T47D (cell line): ENCODE measurements around the gene ITM2A.

Experiments
- DNase-seq, 2 experiments: peaks; one replicate each; pipeline versions ENCODE4 v3.0.0 to v3.0.0-alpha.2; 2011 to 2012; ENCODE audit warnings: low read depth in 1 of 2, low spot score in 1 of 2
- JUND ChIP-seq: IDR thresholded peaks from 2 replicates; pipeline ENCODE4 v1.6.1; 2012; ENCODE audit warnings: low read depth
- in situ Hi-C: cut with HindIII; loops from 2 replicates; pipeline ENCODE4 v1.10.0; 2016; ENCODE audit warnings: low sequenced_read_pairs, low pct_unique_long_range_greater_than_20kb

The ITM2A gene

GRCh38 chrX:79367907-79368306 is 773 bp upstream of the ITM2A start:
- no peak for TF ChIP-seq JUND
- no peak for DNase-seq
- in situ Hi-C loops, result no loop called here

GRCh38 chrX:79366556-79366872 is 620 bp downstream of the ITM2A start:
- in situ Hi-C loops, result no loop called here
- TF ChIP-seq JUND, result no peak
- DNase-seq, result no peak

- no peak for DNase-seq
- in situ Hi-C loops, result no loop called here
- TF ChIP-seq JUND, result no peak
These were observed 1.5 kb downstream of the ITM2A start for GRCh38 chrX:79365591-79365990.

GRCh38 chrX:79364306-79364705 is 2.8 kb downstream of the ITM2A start:
- no peak for TF ChIP-seq JUND
- in situ Hi-C loops, result no loop called here
- DNase-seq, result no peak

GRCh38 chrX:79361192-79361870 is 5.8 kb downstream of the ITM2A start:
- TF ChIP-seq JUND, result no peak
- in situ Hi-C loops, result no loop called here
- DNase-seq, result no peak

- in situ Hi-C loops, result no loop called here
- no peak for TF ChIP-seq JUND
- no peak for DNase-seq
These were observed 30.0 kb downstream of the ITM2A start for GRCh38 chrX:79336869-79337815.

- TF ChIP-seq JUND, result no peak
- no peak for DNase-seq
- in situ Hi-C loops, result no loop called here
These were observed 37.1 kb downstream of the ITM2A start for GRCh38 chrX:79330022-79330421.

- no peak for TF ChIP-seq JUND
- DNase-seq, result peak in 1 of 2 experiments; percentile 40
- in situ Hi-C loops, result no loop called here
These were observed 41.7 kb downstream of the ITM2A start for GRCh38 chrX:79325263-79325958.
